Endothelial cell of umbilical vein (primary cell): ENCODE data around the gene CTSK. TPM values are rescaled to one million over a fixed set of nuclear protein-coding genes. Genes with fewer than 3 reads are reported as not detected.

Experiments
- BruUV-seq: library from RNA; stranded (reverse); fragments of 400-500 nt; replicated peaks from 2 replicates; lab custom pipeline; 2021; lab: Mats Ljungman, UMichigan
- CTCF ChIA-PET: fragments of 300-600, 350-600 bp; sonication (Branson Sonifier 250); formaldehyde crosslinking; loops from one replicate; lab custom pipeline; 2021; ENCODE audit warnings: antibody characterized with exemption, inconsistent platforms; lab: Charles Lee
- POLR2A ChIA-PET: fragments of 300-600, 350-600 bp; sonication (Branson Sonifier 250); formaldehyde crosslinking; loops from one replicate; lab custom pipeline; 2021; ENCODE audit warnings: antibody characterized with exemption, inconsistent platforms; lab: Charles Lee
- DNase-seq: peaks from one replicate; pipeline ENCODE4 v3.0.0-alpha.2; 2011; ENCODE audit warnings: low read depth, low spot score
- FAIRE-seq: peaks from 2 replicates; lab custom pipeline; 2011; peaks lifted over from hg19 to GRCh38; lab: Jason Lieb, UNC
- H2AFZ ChIP-seq: 2 replicates; pipeline ENCODE4 v1.6.0; 2012; ENCODE audit warnings: low read depth, low read length, control low read depth, inconsistent platforms
- H3K27ac ChIP-seq: 2 replicates; pipeline ENCODE4 v1.5.1; 2011; ENCODE audit warnings: low read depth, mild to moderate bottlenecking, control low read depth, low read length, moderate library complexity; ENCODE audit not compliant: insufficient read depth
- H3K27me3 ChIP-seq, 2 experiments: 2 replicates each; pipeline versions ENCODE4 v1.6.0 to v1.6.1; 2011; ENCODE audit warnings: low read length in 2 of 2, mixed read lengths in 1 of 2; ENCODE audit not compliant: control insufficient read depth in 2 of 2, insufficient read depth in 2 of 2
- H3K36me3 ChIP-seq, 2 experiments: 2 replicates in 1 of 2; 3 replicates in 1 of 2; pipeline ENCODE4 v1.5.1; 2011; ENCODE audit warnings: low read length in 2 of 2, mild to moderate bottlenecking in 1 of 2, moderate library complexity in 1 of 2; ENCODE audit not compliant: control insufficient read depth in 2 of 2, insufficient read depth in 2 of 2; ENCODE audit errors: extremely low read depth in 1 of 2
- H3K4me1 ChIP-seq: 3 replicates; pipeline ENCODE4 v1.5.1; 2011; ENCODE audit warnings: mild to moderate bottlenecking, low read length; ENCODE audit not compliant: control insufficient read depth, insufficient read depth; ENCODE audit errors: extremely low read depth
- H3K4me2 ChIP-seq: 2 replicates; pipeline ENCODE4 v1.6.1; 2011; ENCODE audit warnings: low read length, control low read depth, mixed read lengths; ENCODE audit not compliant: insufficient read depth
- H3K4me3 ChIP-seq, 3 experiments: fragments of 200-600 bp in 1 of 3; sonication (generic), shearing (Covaris generic) in 1 of 3; replicated peaks in 1 of 3; 2 replicates each; pipeline ENCODE4 v1.5.1; 2011 to 2016; ENCODE audit warnings: control low read depth in 3 of 3, low read length in 3 of 3, mild to moderate bottlenecking in 2 of 3, inconsistent platforms in 1 of 3, low read depth in 1 of 3, moderate library complexity in 1 of 3; ENCODE audit not compliant: insufficient read depth in 1 of 3
- H3K79me2 ChIP-seq: 2 replicates; pipeline ENCODE4 v1.6.0; 2012; ENCODE audit warnings: low read length, inconsistent platforms; ENCODE audit not compliant: control insufficient read depth, insufficient read depth
- H3K9ac ChIP-seq: replicated peaks from 2 replicates; pipeline ENCODE3; 2011; ENCODE audit warnings: low read length, control low read depth; ENCODE audit not compliant: insufficient read depth; ENCODE audit errors: extremely low read depth
- H3K9me1 ChIP-seq: replicated peaks from 3 replicates; pipeline ENCODE4 v1.6.0; 2011; ENCODE audit warnings: mild to moderate bottlenecking, low read length; ENCODE audit not compliant: control insufficient read depth, insufficient read depth; ENCODE audit errors: extremely low read depth
- H3K9me3 ChIP-seq: replicated peaks from 2 replicates; pipeline ENCODE4 v1.5.1; 2012; ENCODE audit warnings: low read length, inconsistent platforms; ENCODE audit not compliant: control insufficient read depth, insufficient read depth
- H4K20me1 ChIP-seq: replicated peaks from 2 replicates; pipeline ENCODE3; 2011; ENCODE audit warnings: mild to moderate bottlenecking, low read length; ENCODE audit not compliant: control insufficient read depth, insufficient read depth; ENCODE audit errors: extremely low read depth
- CTCF ChIP-seq, 2 donors: IDR thresholded peaks; 1 replicate in 1 of 2; 2 replicates in 1 of 2; pipeline ENCODE4 v1.5.1; 2011; ENCODE audit warnings: low read length in 2 of 2, mild to moderate bottlenecking in 2 of 2, moderate library complexity in 2 of 2, control low read depth in 1 of 2, inconsistent platforms in 1 of 2, low read depth in 1 of 2; ENCODE audit not compliant: insufficient read depth in 1 of 2; ENCODE audit errors: extremely low read depth in 1 of 2
- EZH2 ChIP-seq: IDR thresholded peaks from 2 replicates; pipeline ENCODE4 v1.6.1; 2012; ENCODE audit warnings: borderline replicate concordance, low read depth, mild to moderate bottlenecking, moderate library complexity, low read length, inconsistent platforms; ENCODE audit not compliant: severe bottlenecking
- FOS ChIP-seq: IDR thresholded peaks from 2 replicates; pipeline ENCODE4 v1.6.1; 2011; ENCODE audit warnings: mild to moderate bottlenecking, low read length, moderate library complexity, borderline replicate concordance; ENCODE audit not compliant: insufficient read depth
- GATA2 ChIP-seq: IDR thresholded peaks from 2 replicates; pipeline ENCODE4 v1.7.0; 2011; ENCODE audit warnings: low read depth, mild to moderate bottlenecking, moderate library complexity, mixed read lengths, low read length; ENCODE audit not compliant: insufficient read length, insufficient read depth
- MAX ChIP-seq: IDR thresholded peaks from 2 replicates; pipeline ENCODE4 v1.6.1; 2011; ENCODE audit not compliant: insufficient read depth, insufficient read length
- MYC ChIP-seq: IDR thresholded peaks from one replicate; pipeline ENCODE4 v1.6.1; 2011; ENCODE audit warnings: mild to moderate bottlenecking, low read depth, low read length
- POLR2A ChIP-seq: IDR thresholded peaks from 2 replicates; pipeline ENCODE4 v1.6.1; 2012; ENCODE audit warnings: low read depth, mild to moderate bottlenecking, control low read depth, low read length
- POLR2AphosphoS5 ChIP-seq: IDR thresholded peaks from 2 replicates; pipeline ENCODE4 v1.6.1; 2012; ENCODE audit warnings: low read depth, mild to moderate bottlenecking, control low read depth, low read length, moderate library complexity; ENCODE audit not compliant: insufficient read depth
- dilution Hi-C: fragments of 300-500 bp; cut with MboI; formaldehyde crosslinking; loops from one replicate; pipeline ENCODE4 v1.15.0; 2019; ENCODE audit warnings: low sequenced_read_pairs; ENCODE audit not compliant: extremely low pct_ligation_motif_present
- intact Hi-C: fragments of 100-400 bp; cut with micrococcal nuclease; formaldehyde crosslinking; loops from one replicate; pipeline ENCODE4 v1.10.0; 2022
- polyA plus RNA-seq, 4 experiments: library from polyadenylated mRNA; depleted of rRNA in 3 of 4; stranded (reverse) in 3 of 4; unstranded in 1 of 4; fragments of >200 nt; gene quantifications; 2 replicates each; pipeline versions ENCODE4 v1.2.1 to v1.2.3, GENCODE V29; 2011 to 2012; ENCODE audit warnings: missing spikeins in 1 of 4
- total RNA-seq: library from RNA; stranded (reverse); gene quantifications from 2 replicates; pipeline ENCODE4 v1.2.3, GENCODE V29; 2021

The CTSK gene
- total and polyA plus RNA-seq, 2 donors (not counting 3 experiments of a cell fraction or from before 2014, with no cell fraction given): 18.5 to 45.6 TPM

DNA sequence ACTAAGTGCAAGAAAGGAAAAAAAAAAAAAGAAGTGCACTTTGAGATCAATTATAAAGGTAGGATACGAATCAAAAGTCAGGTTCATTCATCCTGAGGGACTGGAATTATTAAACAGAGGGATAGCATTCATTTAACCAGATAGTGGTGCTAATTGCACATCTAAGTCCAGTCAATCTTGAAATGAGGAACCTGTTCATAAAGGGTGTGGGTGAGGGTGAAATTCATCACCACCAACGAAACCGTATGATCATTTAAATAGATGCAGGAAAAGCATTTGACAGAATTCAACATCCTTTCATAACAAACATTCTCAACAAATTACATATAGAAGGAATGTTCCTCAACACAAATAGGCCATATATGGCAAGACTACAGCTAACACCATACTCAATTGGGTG is 48.0 kb downstream of the CTSK start:
- FAIRE-seq (no peak), DNase-seq (no peak)
- no peaks in the 10 kb centered on the region for H3K79me2 ChIP-seq
- H3K9ac ChIP-seq: no peak overlapping the region
- H4K20me1 ChIP-seq: no peaks in the 10 kb centered on the region
- intact Hi-C loops: loop anchor here (5.0 kb wide), 1 partner anchor 117 kb away; the partner anchor contains the start of gene ARNT
- H3K4me2 ChIP-seq: no peak overlapping the region
- H3K36me3 ChIP-seq: no peaks in the 10 kb centered on the region
- H3K9me1 ChIP-seq: no peaks in the 10 kb centered on the region
- dilution Hi-C loops: no loop called here
- POLR2A ChIA-PET: no interaction called here
- no TSS peak for BruUV-seq
- no peaks in the 10 kb centered on the region for H3K27me3 ChIP-seq
- H3K9me3 ChIP-seq: no peaks in the 10 kb centered on the region
- no peak overlapping the region for H3K27ac ChIP-seq
- TF ChIP-seq GATA2 (no peak), POLR2A (no peak), FOS (no peak), EZH2 (no peak), CTCF (IDR thresholded peaks at IDR 0.05; ENCODE audit: extremely low read depth in 1 of 2, insufficient read depth in 1 of 2, low read depth in 1 of 2, low read length in 2 of 2) (no peak), POLR2AphosphoS5 (no peak), MAX (no peak), MYC (no peak)
- peaks cover 13% of the 10 kb centered on the region for H3K4me1 ChIP-seq
- no peak overlapping the region for H3K4me3 ChIP-seq
- H2AFZ ChIP-seq: no peak overlapping the region
- CTCF ChIA-PET: no interaction called here
